NCI-H526 (cell line): ENCODE results near the gene SLC7A14.
"Not testable (repeated sequence)": the region's sequence is repeated elsewhere in the genome, so short reads cannot be mapped to it uniquely, and the experiment has no call there.

Experiments
- DNase-seq, 2 experiments: peaks; one replicate each; lab custom pipeline; 2025; lab: John Stamatoyannopoulos, UW

SLC7A14 gene

DNA sequence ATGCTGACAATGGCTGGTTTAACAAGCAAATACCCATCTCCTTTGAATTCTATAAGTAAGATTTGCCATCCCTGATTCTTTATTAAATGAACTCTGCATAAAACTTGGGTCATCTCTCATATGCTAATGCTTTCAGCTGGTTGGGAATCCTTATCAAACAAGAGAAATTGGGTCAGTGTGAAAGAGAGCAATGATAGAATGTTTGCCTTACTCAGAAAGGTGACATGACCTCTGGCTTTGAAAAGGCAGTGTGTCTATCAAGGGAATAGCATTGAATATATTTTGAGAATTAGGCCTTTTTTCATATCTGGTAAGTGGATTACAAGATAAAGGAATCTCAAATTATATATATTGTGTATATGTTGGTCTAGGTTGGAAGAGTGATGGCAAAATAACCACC, 8.7 kb upstream of the SLC7A14 start:
- no peak for DNase-seq

DNA sequence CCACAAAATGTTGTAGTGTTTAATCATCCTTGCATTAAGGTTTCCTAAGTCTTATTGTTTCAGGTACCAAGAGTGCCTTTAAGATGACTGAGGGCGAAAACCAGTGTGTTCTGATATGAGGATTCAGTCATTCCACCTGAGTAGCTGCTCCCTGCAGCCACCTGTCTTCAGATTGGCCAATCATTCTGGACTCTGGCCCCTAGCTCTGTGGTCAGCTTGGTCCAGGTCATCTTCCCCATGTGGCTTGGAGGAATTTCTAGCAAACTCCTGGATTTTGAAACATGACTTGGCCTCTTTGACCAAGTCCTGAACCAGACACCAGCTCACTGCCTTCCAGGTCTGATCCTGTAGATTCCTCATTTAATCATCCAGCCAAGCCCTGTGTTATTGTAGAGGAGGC, 7.8 kb upstream of the SLC7A14 start:
- no peak for DNase-seq

DNA sequence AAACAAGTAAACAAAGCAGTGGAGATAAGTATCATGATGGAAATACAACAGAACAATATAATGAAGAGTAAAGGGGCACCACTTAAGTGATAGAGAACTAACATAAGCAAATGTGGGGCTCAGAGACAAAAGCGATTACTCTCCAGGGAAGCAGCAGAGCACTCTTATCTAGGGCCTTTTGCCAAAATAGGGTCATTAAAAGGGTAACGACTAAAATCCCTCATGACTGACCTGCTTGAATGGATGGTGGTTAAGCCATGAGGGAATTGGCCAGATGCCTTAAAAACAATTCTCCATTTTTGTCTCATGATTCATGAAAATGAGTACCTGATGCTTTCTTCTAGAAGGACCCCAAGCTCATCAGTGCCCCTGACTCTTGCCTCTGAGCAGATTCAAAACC, 3.2 kb upstream of the SLC7A14 start:
- DNase-seq = no peak

DNA sequence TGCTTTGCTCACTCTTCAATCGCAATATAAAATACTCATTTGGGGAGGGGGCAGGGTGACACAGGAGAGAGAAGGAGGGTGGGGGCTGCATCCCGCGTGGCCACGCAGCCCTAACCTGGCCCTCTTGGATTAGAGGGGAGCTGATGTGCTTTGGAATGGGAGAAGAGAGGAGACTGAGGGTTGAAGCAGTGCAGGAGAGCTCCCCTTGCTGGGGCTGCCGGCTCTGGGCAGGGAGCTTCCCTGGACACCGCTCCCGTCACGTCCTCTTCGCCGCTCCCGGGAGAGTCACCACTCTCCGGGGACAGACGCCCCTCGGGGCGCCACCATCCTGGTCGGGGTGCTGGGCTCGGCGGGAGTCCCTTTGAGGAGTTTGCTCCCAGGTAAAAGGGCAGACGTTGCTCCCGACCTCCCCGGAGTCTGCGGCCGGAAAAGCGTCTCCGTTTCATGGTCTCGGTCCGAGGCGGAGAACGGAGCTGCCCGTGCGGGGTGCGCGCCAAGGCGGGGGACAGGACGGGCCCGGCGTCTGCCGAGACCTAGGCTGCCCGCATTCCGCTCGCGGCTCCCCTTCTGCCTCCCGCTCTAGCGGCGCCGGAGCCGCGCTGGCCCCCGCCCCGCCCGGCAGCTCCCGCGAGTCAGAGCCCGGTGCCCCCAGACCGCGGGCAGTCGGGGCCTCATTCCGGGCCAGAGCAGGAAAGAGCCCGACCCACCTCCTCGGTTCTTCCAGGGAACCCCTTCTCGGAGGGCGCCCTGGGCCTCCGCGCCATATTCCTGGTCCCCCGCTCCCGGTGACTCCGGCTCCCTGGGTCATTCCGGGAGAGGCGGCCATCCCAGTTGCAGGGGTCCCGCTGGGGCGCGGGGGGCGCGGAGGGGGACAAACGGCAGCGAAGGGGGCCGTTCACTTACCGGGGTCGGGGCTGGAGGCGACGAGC, 603 bp downstream of the SLC7A14 start:
- DNase-seq = peak; percentile 45 to 77

DNA sequence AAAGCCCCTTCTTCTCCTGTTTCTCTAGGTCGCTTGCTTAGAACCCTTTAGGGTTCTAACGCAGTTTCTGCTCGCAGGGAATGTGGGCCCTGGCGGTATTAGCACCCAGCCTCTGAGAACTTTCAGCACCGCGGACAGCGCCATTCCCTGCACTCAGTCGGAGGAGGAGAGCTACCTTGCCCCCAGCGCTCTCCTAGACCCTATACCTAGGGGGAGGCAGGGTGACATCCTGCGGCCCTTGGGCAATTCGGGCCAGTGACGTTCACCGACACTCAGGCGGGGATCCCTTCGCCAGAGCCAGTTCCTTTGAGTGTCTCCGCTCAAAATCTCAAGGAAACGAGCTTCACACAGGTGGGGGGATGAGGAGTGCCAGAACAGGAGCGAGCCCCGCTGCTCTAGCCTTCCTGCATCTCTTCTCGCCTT, 1.3 kb downstream of the SLC7A14 start:
- peak; percentile 46 to 75 for DNase-seq

GRCh38 chr3:170579646-170580045, 6.2 kb downstream of the SLC7A14 start:
- no peak for DNase-seq

- no peak for DNase-seq
These were observed 13.1 kb downstream of the SLC7A14 start for GRCh38 chr3:170572665-170573253.

GRCh38 chr3:170567598-170567997, 18.3 kb downstream of the SLC7A14 start:
- not testable (repeated sequence) for DNase-seq

GRCh38 chr3:170566413-170566812, 19.5 kb downstream of the SLC7A14 start:
- DNase-seq = no peak

GRCh38 chr3:170565495-170565894, 20.4 kb downstream of the SLC7A14 start:
- DNase-seq = no peak

GRCh38 chr3:170564664-170565063, 21.2 kb downstream of the SLC7A14 start:
- DNase-seq = no peak

DNA sequence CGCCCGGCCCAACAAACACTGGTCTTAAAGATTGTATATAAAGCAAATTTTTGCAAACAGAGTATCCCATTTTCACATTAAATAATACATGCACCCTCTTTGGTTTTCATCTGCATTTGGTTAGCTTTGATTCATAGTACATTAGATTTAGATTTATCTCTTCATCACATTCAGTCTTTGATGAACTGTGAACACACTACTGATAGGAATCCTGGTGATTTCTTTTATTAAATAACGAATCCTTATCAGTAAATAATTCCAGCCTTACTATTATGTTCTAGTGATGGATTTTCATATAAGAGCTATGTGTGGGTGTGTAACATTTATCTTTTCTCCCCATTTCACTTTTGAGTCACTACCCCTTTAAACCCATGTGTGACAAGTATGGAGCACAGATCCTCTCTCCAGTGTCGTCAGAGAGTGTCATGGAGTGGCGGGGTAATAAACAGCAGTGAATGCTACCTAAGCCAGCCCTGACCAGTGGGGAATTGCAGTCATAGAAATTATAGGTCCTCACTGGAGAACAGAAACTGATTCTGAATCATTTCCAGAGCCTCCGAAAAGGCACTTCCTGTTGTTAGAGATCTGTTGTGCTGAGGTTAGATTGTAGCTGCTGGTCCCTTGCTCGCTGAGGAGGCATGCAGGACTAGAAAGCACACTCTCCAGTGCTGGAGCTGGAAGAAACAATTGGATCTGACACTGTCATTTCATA, 22.0 kb downstream of the SLC7A14 start:
- DNase-seq = no peak

- DNase-seq = no peak
These were observed 23.8 kb downstream of the SLC7A14 start for GRCh38 chr3:170562080-170562479.

DNA sequence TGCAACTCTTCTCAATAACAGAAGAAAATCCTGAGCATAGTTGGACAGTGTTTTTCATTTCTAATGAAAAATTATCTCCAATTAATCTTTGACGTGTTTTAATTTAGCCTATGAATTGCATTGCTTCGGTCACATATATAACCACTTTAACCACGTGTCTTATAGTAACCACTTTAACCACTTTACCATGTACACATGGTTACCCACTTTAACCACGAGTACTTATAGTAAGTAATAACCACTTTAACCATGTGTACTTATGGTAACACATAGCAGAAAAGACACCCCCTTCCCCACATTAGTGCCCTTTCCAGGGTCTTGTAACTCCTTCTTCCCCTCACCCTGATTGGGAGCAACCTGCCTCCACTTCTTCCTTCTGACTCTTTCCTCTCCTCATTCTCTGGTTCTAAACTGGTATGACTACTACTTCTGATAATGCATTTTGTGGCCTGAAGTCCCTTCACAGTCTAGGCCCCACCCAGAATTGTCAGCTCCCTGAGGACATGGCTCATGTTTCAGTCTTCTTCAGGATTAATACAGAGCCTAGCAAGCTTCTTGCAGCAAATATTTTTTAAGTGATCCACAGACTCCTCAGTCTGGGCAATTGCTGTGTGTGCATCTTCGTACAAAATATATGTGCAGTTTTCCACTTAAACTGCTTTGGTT, 25.0 kb downstream of the SLC7A14 start:
- DNase-seq = no peak

- DNase-seq = no peak
These were observed 25.6 kb downstream of the SLC7A14 start for GRCh38 chr3:170560296-170560695.

DNA sequence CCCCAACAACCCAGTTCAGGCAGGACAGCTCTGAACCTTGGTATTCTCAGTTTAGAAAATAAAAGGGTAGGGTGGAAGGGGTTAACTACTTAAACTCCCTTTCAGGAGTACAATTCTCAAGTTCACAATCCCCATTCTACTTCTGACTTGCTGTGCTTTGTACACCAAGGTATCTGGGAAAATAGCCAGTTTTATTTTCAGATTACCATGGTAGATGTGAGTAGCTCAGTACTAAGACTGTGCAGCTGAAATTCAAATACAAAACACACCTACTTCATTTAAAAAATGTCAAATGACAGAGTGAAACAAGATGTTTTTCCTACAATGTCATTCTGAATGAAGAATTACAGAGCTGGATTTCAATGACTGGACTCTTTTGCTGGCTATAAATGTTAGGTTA, 27.4 kb downstream of the SLC7A14 start:
- DNase-seq = no peak

DNA sequence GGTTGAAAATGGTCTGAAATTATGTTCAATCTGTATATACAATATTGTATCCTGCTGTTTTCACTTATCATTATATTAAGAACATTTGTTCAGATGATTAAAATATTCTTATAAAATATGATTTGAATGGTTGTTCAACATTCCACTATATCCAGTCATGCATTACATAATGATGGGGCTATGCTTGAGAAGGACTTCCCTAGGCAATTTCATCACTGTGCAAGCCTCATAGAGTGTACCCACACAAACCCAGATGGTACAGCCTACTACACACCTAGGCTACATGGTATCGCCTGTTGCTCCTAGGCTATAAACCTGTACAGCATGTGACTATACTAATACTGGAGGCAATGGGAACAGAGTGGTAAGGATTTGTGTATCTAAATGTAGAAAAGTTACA, 30.5 kb downstream of the SLC7A14 start:
- no peak for DNase-seq

DNA sequence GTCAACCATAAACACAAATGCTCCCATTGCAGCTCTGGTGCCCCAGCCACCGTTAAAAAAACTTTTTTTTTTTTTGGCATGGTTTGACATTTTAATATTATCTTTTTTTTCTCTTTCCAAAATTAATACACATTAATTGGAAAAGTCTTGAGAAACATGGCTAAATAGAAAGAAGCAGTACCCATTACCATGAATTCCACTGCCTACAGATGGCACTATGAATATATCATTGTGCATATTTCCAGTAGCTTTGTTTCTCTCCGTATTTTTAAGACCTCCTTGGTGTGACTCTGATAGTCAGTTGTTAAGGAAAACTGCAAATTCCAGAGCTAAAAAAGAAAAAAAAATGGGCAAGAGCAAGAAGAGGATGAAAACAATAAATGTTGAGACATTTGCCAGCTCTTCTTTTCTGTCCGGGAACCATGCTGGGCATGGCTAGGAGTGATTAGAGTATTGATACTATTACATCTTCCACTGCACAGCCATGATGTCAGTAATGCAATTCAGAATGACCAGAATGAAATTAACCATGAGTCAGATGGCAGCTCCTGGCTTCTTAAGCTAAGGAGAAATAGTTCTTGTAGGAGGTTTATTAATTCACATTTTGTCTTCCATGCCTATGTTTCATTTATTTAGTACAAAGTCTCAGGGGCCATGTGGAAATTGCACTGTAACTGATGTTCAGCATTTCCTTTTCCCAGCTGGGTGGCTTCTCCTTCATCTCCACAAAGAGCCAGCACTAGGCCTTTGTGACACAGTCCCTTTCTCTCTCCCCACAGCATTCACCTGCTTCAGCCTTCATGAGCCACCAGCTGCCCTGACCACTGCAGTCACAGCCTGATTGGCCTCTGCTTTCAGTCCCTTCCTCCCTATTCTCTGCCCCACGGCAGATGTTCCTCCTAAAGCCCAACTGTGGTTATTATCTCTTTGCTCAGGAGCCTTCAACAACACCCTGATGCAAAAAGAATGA, 31.8 kb downstream of the SLC7A14 start:
- no peak for DNase-seq

DNA sequence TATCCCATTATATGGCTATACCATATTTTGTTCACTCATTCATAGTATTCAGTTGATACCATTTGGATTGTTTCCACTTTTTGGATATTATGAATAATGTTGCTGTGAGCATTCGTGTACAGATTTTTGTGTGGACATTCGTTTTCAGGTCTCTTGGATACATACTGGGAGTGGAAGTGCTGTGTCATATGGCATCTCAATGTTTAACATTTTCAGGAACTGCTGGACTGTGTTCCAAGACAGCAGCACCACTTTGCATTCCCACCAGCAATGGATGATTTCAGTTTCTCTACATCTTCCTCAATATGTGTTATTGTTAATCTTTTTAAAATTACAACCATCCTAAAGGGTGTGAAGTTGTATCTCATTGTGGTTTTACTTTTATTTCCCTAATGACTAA, 34.6 kb downstream of the SLC7A14 start:
- no peak for DNase-seq

- DNase-seq = no peak
These were observed 43.2 kb downstream of the SLC7A14 start for GRCh38 chr3:170542704-170543103.

DNA sequence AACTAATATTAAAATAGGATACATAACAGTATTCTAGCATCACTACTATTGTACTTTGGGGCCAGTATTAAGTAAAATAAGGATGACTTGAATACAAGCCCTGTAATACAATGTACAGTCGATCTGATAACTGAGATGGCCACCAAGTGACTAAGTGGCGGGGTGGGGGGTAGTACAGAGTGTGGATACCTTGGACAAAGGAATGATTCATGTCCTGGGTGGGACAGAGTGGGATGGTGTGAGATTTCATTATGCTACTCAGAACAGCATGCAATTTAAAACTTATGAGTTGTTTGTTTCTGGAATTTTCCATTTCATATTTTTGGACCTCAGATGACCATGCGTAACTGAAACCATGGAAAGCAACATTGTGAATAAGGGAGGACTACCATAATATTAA, 46.0 kb downstream of the SLC7A14 start:
- no peak for DNase-seq
